IPS-18c (cell line): ENCODE results near the gene CACNA1A.
"Not testable (repeated sequence)": the region's sequence is repeated elsewhere in the genome, so short reads cannot be mapped to it uniquely, and the experiment has no call there.

Experiments used
- H3K4me3 ChIP-seq: 2 replicates; pipeline ENCODE4 v1.7.0; 2013; ENCODE audit warnings: low read depth, mild to moderate bottlenecking, low read length, moderate library complexity; ENCODE audit not compliant: insufficient read depth
- H3K9me3 ChIP-seq: one replicate; pipeline ENCODE4 v1.6.1; 2013; ENCODE audit warnings: mild to moderate bottlenecking, low read length, moderate library complexity; ENCODE audit not compliant: control insufficient read depth, insufficient read depth

Gene CACNA1A

GRCh38 chr19:13210941-13211340 lies 295.3 kb downstream of the CACNA1A start:
- Histone ChIP-seq H3K4me3 (no peak overlapping the region), H3K9me3 (no peaks in the 10 kb centered on the region)

GRCh38 chr19:13210339-13210775 lies 295.9 kb downstream of the CACNA1A start:
- no peaks in the 10 kb centered on the region for H3K9me3 ChIP-seq
- H3K4me3 ChIP-seq, result no peak overlapping the region

GRCh38 chr19:13209484-13210338 lies 296.6 kb downstream of the CACNA1A start:
- no peaks in the 10 kb centered on the region for H3K9me3 ChIP-seq
- H3K4me3 ChIP-seq, result no peak overlapping the region

- Histone ChIP-seq H3K9me3 (no peaks in the 10 kb centered on the region), H3K4me3 (no peak overlapping the region)
Observed at GRCh38 chr19:13208672-13209483, 297.4 kb downstream of the CACNA1A start.

- H3K9me3 ChIP-seq, result no peaks in the 10 kb centered on the region
- no peak overlapping the region for H3K4me3 ChIP-seq
Observed at GRCh38 chr19:13207846-13208671, 298.2 kb downstream of the CACNA1A start.

- Histone ChIP-seq H3K9me3 (no peaks in the 10 kb centered on the region), H3K4me3 (no peak overlapping the region)
Observed at GRCh38 chr19:13207237-13207845, 298.9 kb downstream of the CACNA1A start.

- Histone ChIP-seq H3K9me3 (no peaks in the 10 kb centered on the region), H3K4me3 (no peak overlapping the region)
Observed at GRCh38 chr19:13206587-13206986, 299.7 kb downstream of the CACNA1A start.

GRCh38 chr19:13202112-13202511 lies 304.2 kb downstream of the CACNA1A start:
- not testable (repeated sequence) for H3K9me3 ChIP-seq, H3K4me3 ChIP-seq

- no peak overlapping the region for H3K4me3 ChIP-seq
- H3K9me3 ChIP-seq, result no peaks in the 10 kb centered on the region
Observed at GRCh38 chr19:13198634-13199033, 307.6 kb downstream of the CACNA1A start.

- H3K4me3 ChIP-seq, result no peak overlapping the region
- H3K9me3 ChIP-seq, result no peaks in the 10 kb centered on the region
Observed at GRCh38 chr19:13195678-13196077, 310.6 kb downstream of the CACNA1A start.

- H3K4me3 ChIP-seq, result no peak overlapping the region
- H3K9me3 ChIP-seq, result peaks cover 2% of the 10 kb centered on the region
Observed at GRCh38 chr19:13190781-13191540, 315.3 kb downstream of the CACNA1A start.

- no peak overlapping the region for H3K4me3 ChIP-seq
- peaks cover 2% of the 10 kb centered on the region for H3K9me3 ChIP-seq
Observed at GRCh38 chr19:13189600-13189999, 316.7 kb downstream of the CACNA1A start.

- no peak overlapping the region for H3K4me3 ChIP-seq
Observed at GRCh38 chr19:13187419-13187818, 318.9 kb downstream of the CACNA1A start.

GRCh38 chr19:13186688-13187087 lies 319.6 kb downstream of the CACNA1A start:
- not testable (repeated sequence) for H3K9me3 ChIP-seq

More at GRCh38 chr19:13187419-13187818, 318.9 kb downstream of the CACNA1A start:
- peaks cover 2% of the 10 kb centered on the region for H3K9me3 ChIP-seq

GRCh38 chr19:13185763-13186657 lies 320.3 kb downstream of the CACNA1A start:
- H3K9me3 ChIP-seq, H3K4me3 ChIP-seq: not testable (repeated sequence)

More at GRCh38 chr19:13186688-13187087, 319.6 kb downstream of the CACNA1A start:
- not testable (repeated sequence) for H3K4me3 ChIP-seq
